Upper lobe of right lung (tissue), 1 donor: ENCODE data around the gene KRT35. TPM values are rescaled to one million over a fixed set of nuclear protein-coding genes. Genes with fewer than 3 reads are reported as not detected.
A peak's percentile ranks its signal among the peaks of the same experiment; 100 is the strongest.

Experiments used
- ATAC-seq: fragments of 200-7000 bp; cut with Tn5 transposase; one replicate; pipeline ENCODE4 v1.9.1; 2020; ENCODE audit warnings: mild to moderate bottlenecking, moderate library complexity
- DNase-seq: peaks from one replicate; pipeline ENCODE4 v3.0.0-alpha.2; 2020
- H3K27ac ChIP-seq: fragments of 200-600 bp; one replicate; pipeline ENCODE4 v1.8.0; 2022
- H3K27me3 ChIP-seq: fragments of 200-600 bp; one replicate; pipeline ENCODE4 v1.8.0; 2022; ENCODE audit warnings: mild to moderate bottlenecking
- H3K36me3 ChIP-seq: fragments of 200-600 bp; one replicate; pipeline ENCODE4 v1.8.0; 2022
- H3K4me1 ChIP-seq: fragments of 200-600 bp; one replicate; pipeline ENCODE4 v1.8.0; 2022
- H3K4me3 ChIP-seq: fragments of 200-600 bp; one replicate; pipeline ENCODE4 v1.8.0; 2022; ENCODE audit warnings: mild to moderate bottlenecking
- H3K9me3 ChIP-seq: fragments of 200-600 bp; one replicate; pipeline ENCODE4 v1.8.0; 2022
- CTCF ChIP-seq: fragments of 200-600 bp; IDR thresholded peaks from one replicate; pipeline ENCODE4 v1.8.0; 2022; ENCODE audit warnings: antibody characterized with exemption
- intact Hi-C: fragments of 100-400 bp; cut with DNase I; formaldehyde crosslinking; loops from one replicate; pipeline ENCODE4 v1.11.0; 2022
- long read RNA-seq: library from polyadenylated mRNA; unstranded; transcript quantifications from one replicate; pipeline ENCODE4 v2.0.0, GENCODE V29; 2021
- total RNA-seq: library from RNA; stranded (reverse); fragmentation: NEBNext Ultra II Directional; extraction: Animal tissue kit (Norgen Biotek cat#: 25700); gene quantifications from one replicate; pipeline ENCODE4 v1.2.1, GENCODE V29; 2021
- donor health status: DM: no; HTN: yes; CAD: no; lungs with severe emphysema.

KRT35 gene
- total RNA-seq = not detected
- long read RNA-seq = 0 reads

GRCh38 chr17:41481036-41481435, at the start of gene KRT35:
TSS of gene KRT35 (minus strand) at chr17:41481151. CDS start at chr17:41481097, 54 bp downstream.
- Histone ChIP-seq H3K27ac (no peak within 1 kb of the TSS), H3K4me1 (no peaks in the 10 kb centered on the region), H3K36me3 (no peaks in the 10 kb centered on the region), H3K27me3 (no peaks in the 10 kb centered on the region), H3K4me3 (no peak within 1 kb of the TSS), H3K9me3 (no peaks in the 10 kb centered on the region)
- no peak for TF ChIP-seq CTCF
- ATAC-seq (no peak), DNase-seq (peak; percentile 33)
- intact Hi-C loops = no loop called here

GRCh38 chr17:41530062-41531048, 49.4 kb upstream of the KRT35 start:
- TF ChIP-seq CTCF = no peak
- peak overlapping the region; percentile 68 for H3K27ac ChIP-seq

GRCh38 chr17:41529491-41529915, 48.6 kb upstream of the KRT35 start:
- ATAC-seq (no peak), DNase-seq (no peak)
- Histone ChIP-seq H3K27ac (peak overlapping the region; percentile 68), H3K4me3 (no peak overlapping the region), H3K4me1 (peaks cover 4% of the 10 kb centered on the region), H3K36me3 (no peaks in the 10 kb centered on the region), H3K9me3 (no peaks in the 10 kb centered on the region), H3K27me3 (peaks cover 39% of the 10 kb centered on the region)
- TF ChIP-seq CTCF = no peak
- intact Hi-C loops = no loop called here

More at GRCh38 chr17:41530062-41531048, 49.4 kb upstream of the KRT35 start:
- Histone ChIP-seq H3K27me3 (peaks cover 39% of the 10 kb centered on the region), H3K4me3 (no peak overlapping the region), H3K4me1 (peaks cover 4% of the 10 kb centered on the region), H3K9me3 (no peaks in the 10 kb centered on the region), H3K36me3 (no peaks in the 10 kb centered on the region)
- DNase-seq = no peak
- peak; percentile 39 for ATAC-seq
- intact Hi-C loops = no loop called here

- no peaks in the 10 kb centered on the region for H3K9me3 ChIP-seq
- intact Hi-C loops = no loop called here
- no peak for TF ChIP-seq CTCF
- H3K27ac ChIP-seq = peak overlapping the region; percentile 56
- peaks cover 4% of the 10 kb centered on the region for H3K4me1 ChIP-seq
- H3K4me3 ChIP-seq = no peak overlapping the region
- no peaks in the 10 kb centered on the region for H3K36me3 ChIP-seq
- no peak for DNase-seq
- peaks cover 39% of the 10 kb centered on the region for H3K27me3 ChIP-seq
- no peak for ATAC-seq
Observed at GRCh38 chr17:41528959-41529353, 48.0 kb upstream of the KRT35 start.

- ATAC-seq = peak; percentile 68
- no peaks in the 10 kb centered on the region for H3K9me3 ChIP-seq
- H3K27me3 ChIP-seq = peaks cover 39% of the 10 kb centered on the region
- H3K4me3 ChIP-seq = peak overlapping the region; percentile 54
- H3K27ac ChIP-seq = peak overlapping the region; percentile 87
- H3K4me1 ChIP-seq = peaks cover 4% of the 10 kb centered on the region
- no peaks in the 10 kb centered on the region for H3K36me3 ChIP-seq
- peak; percentile 85 for DNase-seq
- intact Hi-C loops = no loop called here
- no peak for TF ChIP-seq CTCF
Observed at GRCh38 chr17:41527063-41528023, 46.4 kb upstream of the KRT35 start.
